HEK293 (cell line): Measurements from ENCODE around the gene KRTAP9-3.
"Not testable (repeated sequence)": the region's sequence is repeated elsewhere in the genome, so short reads cannot be mapped to it uniquely, and the experiment has no call there.

Experiments
- CTCF ChIA-PET: fragments of 350-600 bp; formaldehyde crosslinking; extraction: SDS; loops from one replicate; lab custom pipeline; 2021; ENCODE audit warnings: antibody characterized with exemption; lab: Yijun Ruan, JAX
- POLR2A ChIA-PET: fragments of 300-600 bp; formaldehyde crosslinking; extraction: SDS; loops from one replicate; lab custom pipeline; 2020; ENCODE audit warnings: antibody characterized with exemption, inconsistent platforms; lab: Yijun Ruan, JAX
- H3K27ac ChIP-seq: fragments of 200-500 bp; sonication (Bioruptor generic); 2 replicates; pipeline ENCODE4 v1.5.1; 2014; ENCODE audit warnings: low read depth, low read length, control low read depth, inconsistent platforms; ENCODE audit errors: extremely low read depth
- H3K36me3 ChIP-seq, 2 experiments: fragments of 200-500 bp in 1 of 2; sonication (Bioruptor generic) in 1 of 2; 1 replicate in 1 of 2; 2 replicates in 1 of 2; pipeline ENCODE4 v1.5.1; 2014 to 2017; ENCODE audit warnings: inconsistent platforms in 2 of 2, low read length in 2 of 2; ENCODE audit not compliant: control insufficient read depth in 2 of 2, insufficient read depth in 1 of 2
- H3K4me1 ChIP-seq: fragments of 200-500 bp; sonication (Bioruptor generic); 2 replicates; pipeline ENCODE4 v1.5.1; 2014; ENCODE audit warnings: mild to moderate bottlenecking, low read length, inconsistent platforms; ENCODE audit not compliant: control insufficient read depth, insufficient read depth
- H3K4me3 ChIP-seq: 2 replicates; pipeline ENCODE4 v1.5.1; 2011; ENCODE audit warnings: low read depth, mild to moderate bottlenecking, control low read depth, low read length, moderate library complexity
- H3K9me3 ChIP-seq: fragments of 200-500 bp; sonication (Bioruptor generic); 2 replicates; pipeline ENCODE4 v1.5.1; 2014; ENCODE audit warnings: low read depth, low read length, inconsistent platforms; ENCODE audit not compliant: control insufficient read depth, insufficient read depth
- GFI1B ChIP-seq: fragments of 450-650 bp; formaldehyde crosslinking; IDR thresholded peaks from 2 replicates; pipeline ENCODE4 v1.5.1; 2016; ENCODE audit warnings: missing biosample characterization, missing genetic modification characterization
- KLF16 ChIP-seq: fragments of 450-650 bp; formaldehyde crosslinking; IDR thresholded peaks from 2 replicates; pipeline ENCODE4 v1.5.1; 2017; ENCODE audit warnings: missing biosample characterization, missing genetic modification characterization
- KLF8 ChIP-seq: fragments of 450-650 bp; formaldehyde crosslinking; IDR thresholded peaks from 2 replicates; pipeline ENCODE4 v1.5.1; 2016; ENCODE audit warnings: missing biosample characterization, missing genetic modification characterization
- OSR2 ChIP-seq: fragments of 450-650 bp; formaldehyde crosslinking; IDR thresholded peaks from 2 replicates; pipeline ENCODE4 v1.5.1; 2016; ENCODE audit warnings: missing biosample characterization, missing genetic modification characterization
- OVOL3 ChIP-seq: fragments of 450-650 bp; formaldehyde crosslinking; IDR thresholded peaks from 2 replicates; pipeline ENCODE4 v1.5.1; 2016; ENCODE audit warnings: missing biosample characterization, missing genetic modification characterization
- PATZ1 ChIP-seq: fragments of 450-650 bp; formaldehyde crosslinking; IDR thresholded peaks from 2 replicates; pipeline ENCODE4 v1.5.1; 2016; ENCODE audit warnings: missing biosample characterization, missing genetic modification characterization
- SCRT1 ChIP-seq: fragments of 450-650 bp; formaldehyde crosslinking; IDR thresholded peaks from 2 replicates; pipeline ENCODE4 v1.5.1; 2016; ENCODE audit warnings: missing biosample characterization, missing genetic modification characterization, borderline replicate concordance
- SCRT2 ChIP-seq: fragments of 450-650 bp; formaldehyde crosslinking; IDR thresholded peaks from 2 replicates; pipeline ENCODE4 v1.5.1; 2016; ENCODE audit warnings: missing biosample characterization, missing genetic modification characterization
- SP3 ChIP-seq: fragments of 450-650 bp; formaldehyde crosslinking; IDR thresholded peaks from 2 replicates; pipeline ENCODE4 v1.5.1; 2016; ENCODE audit warnings: missing biosample characterization, missing genetic modification characterization
- ZBTB1 ChIP-seq: fragments of 450-650 bp; formaldehyde crosslinking; IDR thresholded peaks from 2 replicates; pipeline ENCODE4 v1.5.1; 2016; ENCODE audit warnings: missing biosample characterization, missing genetic modification characterization
- ZBTB26 ChIP-seq: fragments of 450-650 bp; formaldehyde crosslinking; optimal IDR thresholded peaks from 2 replicates; pipeline ENCODE3; 2016; ENCODE audit warnings: missing biosample characterization, mild to moderate bottlenecking, missing genetic modification characterization
- ZBTB6 ChIP-seq: fragments of 450-650 bp; formaldehyde crosslinking; IDR thresholded peaks from 2 replicates; pipeline ENCODE4 v1.5.1; 2017; ENCODE audit warnings: missing biosample characterization, missing genetic modification characterization
- ZBTB7A ChIP-seq: fragments of 450-650 bp; formaldehyde crosslinking; IDR thresholded peaks from 2 replicates; pipeline ENCODE4 v1.5.1; 2016; ENCODE audit warnings: low read depth, missing biosample characterization, missing genetic modification characterization
- ZIC2 ChIP-seq: fragments of 450-650 bp; formaldehyde crosslinking; IDR thresholded peaks from 2 replicates; pipeline ENCODE4 v1.5.1; 2016; ENCODE audit warnings: missing biosample characterization, missing genetic modification characterization
- ZNF214 ChIP-seq: fragments of 450-650 bp; formaldehyde crosslinking; IDR thresholded peaks from 2 replicates; pipeline ENCODE4 v1.5.1; 2017; ENCODE audit warnings: missing biosample characterization, mild to moderate bottlenecking, missing genetic modification characterization, borderline replicate concordance
- ZNF24 ChIP-seq: fragments of 450-650 bp; formaldehyde crosslinking; IDR thresholded peaks from 2 replicates; pipeline ENCODE4 v1.5.1; 2016; ENCODE audit warnings: missing biosample characterization, missing genetic modification characterization
- ZNF394 ChIP-seq: fragments of 450-650 bp; formaldehyde crosslinking; IDR thresholded peaks from 2 replicates; pipeline ENCODE4 v1.5.1; 2016; ENCODE audit warnings: missing biosample characterization, missing genetic modification characterization, mild to moderate bottlenecking, moderate library complexity, borderline replicate concordance
- ZNF488 ChIP-seq: fragments of 450-650 bp; formaldehyde crosslinking; IDR thresholded peaks from 2 replicates; pipeline ENCODE4 v1.5.1; 2016; ENCODE audit warnings: missing biosample characterization, missing genetic modification characterization
- ZNF580 ChIP-seq: fragments of 450-650 bp; formaldehyde crosslinking; IDR thresholded peaks from 2 replicates; pipeline ENCODE4 v1.5.1; 2016; ENCODE audit warnings: missing biosample characterization, missing genetic modification characterization
- ZNF621 ChIP-seq: fragments of 450-650 bp; formaldehyde crosslinking; IDR thresholded peaks from 2 replicates; pipeline ENCODE4 v1.5.1; 2017; ENCODE audit warnings: missing biosample characterization, missing genetic modification characterization
- ZNF645 ChIP-seq: fragments of 450-650 bp; formaldehyde crosslinking; IDR thresholded peaks from 2 replicates; pipeline ENCODE4; 2016; ENCODE audit warnings: missing biosample characterization, missing genetic modification characterization
- ZNF777 ChIP-seq: fragments of 450-650 bp; formaldehyde crosslinking; IDR thresholded peaks from 2 replicates; pipeline ENCODE4 v1.5.1; 2017; ENCODE audit warnings: missing biosample characterization, missing genetic modification characterization, borderline replicate concordance

KRTAP9-3 gene

GRCh38 chr17:41189837-41190318, 42.4 kb upstream of the KRTAP9-3 start, which contains the start of gene KRTAP9-1:
Gene KRTAP9-1 (plus strand): TSS chr17:41189887. CDS start chr17:41189887, 0 bp downstream.
- H3K27ac ChIP-seq, H3K36me3 ChIP-seq, H3K9me3 ChIP-seq, H3K4me3 ChIP-seq, POLR2A ChIA-PET, H3K4me1 ChIP-seq: not testable (repeated sequence)
- TF ChIP-seq ZIC2 (tag by site-specific recombination), result peak; percentile 75
- CTCF ChIA-PET, result interaction anchor here (0.6 kb wide), 1 partner anchor 136 kb away, joined by 3 read pairs; no protein-coding TSS in a partner anchor

GRCh38 chr17:41190328-41190727, 41.9 kb upstream of the KRTAP9-3 start:
- CTCF ChIA-PET, result interaction anchor here (0.6 kb wide), 1 partner anchor 136 kb away, joined by 3 read pairs; no protein-coding TSS in a partner anchor
- no peak overlapping the region for H3K27ac ChIP-seq
- no peak for TF ChIP-seq ZNF645
- TF ChIP-seq ZBTB1 (tag by site-specific recombination), result no peak
- no peak for TF ChIP-seq OVOL3
- TF ChIP-seq SCRT2 (tag by site-specific recombination), result peak; percentile 96
- TF ChIP-seq SCRT1 (tag by site-specific recombination), result peak; percentile 96
- H3K9me3 ChIP-seq, result no peaks in the 10 kb centered on the region
- no peak overlapping the region for H3K4me3 ChIP-seq
- H3K36me3 ChIP-seq, result no peaks in the 10 kb centered on the region
- no peaks in the 10 kb centered on the region for H3K4me1 ChIP-seq
- POLR2A ChIA-PET, result no interaction called here

GRCh38 chr17:41196068-41196467, 36.2 kb upstream of the KRTAP9-3 start:
- ChIA-PET POLR2A (no interaction called here), CTCF (interaction anchor here (0.6 to 0.7 kb wide), 2 partner anchors 98 to 178 kb away, joined by 3 to 5 read pairs; no protein-coding TSS in a partner anchor)
- no peaks in the 10 kb centered on the region for H3K4me1 ChIP-seq
- H3K36me3 ChIP-seq, result no peaks in the 10 kb centered on the region
- TF ChIP-seq GFI1B (tag by site-specific recombination) (no peak), ZBTB26 (tag by site-specific recombination) (no peak), SP3 (tag by site-specific recombination) (no peak), ZNF394 (no peak), ZBTB6 (tag by site-specific recombination) (no peak), ZNF488 (no peak), PATZ1 (tag by site-specific recombination) (no peak), ZNF214 (tag by site-specific recombination) (no peak), ZNF580 (no peak), OSR2 (tag by site-specific recombination) (no peak), KLF8 (no peak), ZBTB7A (tag by site-specific recombination) (no peak), ZNF621 (tag by site-specific recombination) (no peak), ZNF24 (tag by site-specific recombination) (no peak), KLF16 (tag by site-specific recombination) (no peak), ZNF777 (tag by site-specific recombination) (no peak)
- no peak overlapping the region for H3K4me3 ChIP-seq
- no peaks in the 10 kb centered on the region for H3K9me3 ChIP-seq
- H3K27ac ChIP-seq, result no peak overlapping the region
